ENCODE results near the gene ARHGEF17. TPM values are rescaled to one million over a fixed set of nuclear protein-coding genes. Genes with fewer than 3 reads are reported as not detected.
A peak's percentile ranks its signal among the peaks of the same experiment; 100 is the strongest.

Gene ARHGEF17
- total and polyA plus RNA-seq, 2 donors (not counting 1 experiment from before 2014, with no cell fraction given), result 42.8 to 43.1 TPM

GRCh38 chr11:73265278-73265810 lies 42.7 kb upstream of the ARHGEF17 start:
- Histone ChIP-seq H3K27me3 (ENCODE audit: control insufficient read depth, insufficient read depth, low read length) (peaks cover 16% of the 10 kb centered on the region), H3K36me3 (ENCODE audit: control insufficient read depth, insufficient read depth, low read length) (no peaks in the 10 kb centered on the region), H3K9me3 (ENCODE audit: control insufficient read depth, insufficient read depth, low read depth, low read length) (no peaks in the 10 kb centered on the region), H3K4me2 (ENCODE audit: extremely low read depth, insufficient read depth, low read length) (no peak overlapping the region), H3K79me2 (ENCODE audit: control insufficient read depth, insufficient read depth, low read length) (no peaks in the 10 kb centered on the region), H3K9ac (ENCODE audit: insufficient read depth, low read length) (no peak overlapping the region), H2AFZ (ENCODE audit: low read length) (no peak overlapping the region), H3K4me1 (ENCODE audit: control insufficient read depth, extremely low read depth, insufficient read depth, low read length) (no peaks in the 10 kb centered on the region), H3K27ac (ENCODE audit: insufficient read depth, low read length) (no peak overlapping the region), H4K20me1 (ENCODE audit: control insufficient read depth, extremely low read depth, insufficient read depth, low read length) (no peaks in the 10 kb centered on the region), H3K4me3 (replicated peaks in 1 of 4; ENCODE audit: control extremely low read depth in 1 of 4, insufficient read depth in 1 of 4, low read depth in 3 of 4, low read length in 4 of 4) (no peak overlapping the region)
- DNase-seq (ENCODE audit: low read depth in 2 of 2), result peak in 1 of 2 donors; percentile 25
- TF ChIP-seq EZH2 (IDR thresholded peaks at IDR 0.05; ENCODE audit: low read length, missing control alignments), result no peak
- no peak for TF ChIP-seq CTCF (conservative IDR thresholded peaks at IDR 0.05 in 1 of 2, IDR thresholded peaks at IDR 0.05 in 1 of 2; ENCODE audit: low read depth in 1 of 2, low read length in 2 of 2)

GRCh38 chr11:73265853-73266645 lies 42.0 kb upstream of the ARHGEF17 start:
- no peaks in the 10 kb centered on the region for H3K9me3 ChIP-seq (ENCODE audit: control insufficient read depth, insufficient read depth, low read depth, low read length)
- no peak overlapping the region for H3K9ac ChIP-seq (ENCODE audit: insufficient read depth, low read length)
- no peak overlapping the region for H3K27ac ChIP-seq (ENCODE audit: insufficient read depth, low read length)
- H3K79me2 ChIP-seq (ENCODE audit: control insufficient read depth, insufficient read depth, low read length), result no peaks in the 10 kb centered on the region
- DNase-seq (ENCODE audit: low read depth in 2 of 2), result no peak
- no peaks in the 10 kb centered on the region for H4K20me1 ChIP-seq (ENCODE audit: control insufficient read depth, extremely low read depth, insufficient read depth, low read length)
- no peak overlapping the region for H2AFZ ChIP-seq (ENCODE audit: low read length)
- no peak overlapping the region for H3K4me2 ChIP-seq (ENCODE audit: extremely low read depth, insufficient read depth, low read length)
- H3K4me3 ChIP-seq (replicated peaks in 1 of 4; ENCODE audit: control extremely low read depth in 1 of 4, insufficient read depth in 1 of 4, low read depth in 3 of 4, low read length in 4 of 4), result no peak overlapping the region
- H3K36me3 ChIP-seq (ENCODE audit: control insufficient read depth, insufficient read depth, low read length), result no peaks in the 10 kb centered on the region
- peaks cover 16% of the 10 kb centered on the region for H3K27me3 ChIP-seq (ENCODE audit: control insufficient read depth, insufficient read depth, low read length)
- no peak for TF ChIP-seq EZH2 (IDR thresholded peaks at IDR 0.05; ENCODE audit: low read length, missing control alignments)
- TF ChIP-seq CTCF (conservative IDR thresholded peaks at IDR 0.05 in 1 of 2, IDR thresholded peaks at IDR 0.05 in 1 of 2; ENCODE audit: low read depth in 1 of 2, low read length in 2 of 2), result no peak
- no peaks in the 10 kb centered on the region for H3K4me1 ChIP-seq (ENCODE audit: control insufficient read depth, extremely low read depth, insufficient read depth, low read length)

GRCh38 chr11:73266646-73267020 lies 41.4 kb upstream of the ARHGEF17 start:
- Histone ChIP-seq H3K4me3 (replicated peaks in 1 of 4; ENCODE audit: control extremely low read depth in 1 of 4, insufficient read depth in 1 of 4, low read depth in 3 of 4, low read length in 4 of 4) (no peak overlapping the region), H4K20me1 (ENCODE audit: control insufficient read depth, extremely low read depth, insufficient read depth, low read length) (no peaks in the 10 kb centered on the region), H3K4me1 (ENCODE audit: control insufficient read depth, extremely low read depth, insufficient read depth, low read length) (no peaks in the 10 kb centered on the region), H3K36me3 (ENCODE audit: control insufficient read depth, insufficient read depth, low read length) (no peaks in the 10 kb centered on the region), H2AFZ (ENCODE audit: low read length) (no peak overlapping the region), H3K9ac (ENCODE audit: insufficient read depth, low read length) (no peak overlapping the region), H3K9me3 (ENCODE audit: control insufficient read depth, insufficient read depth, low read depth, low read length) (no peaks in the 10 kb centered on the region), H3K79me2 (ENCODE audit: control insufficient read depth, insufficient read depth, low read length) (no peaks in the 10 kb centered on the region), H3K4me2 (ENCODE audit: extremely low read depth, insufficient read depth, low read length) (no peak overlapping the region), H3K27ac (ENCODE audit: insufficient read depth, low read length) (no peak overlapping the region), H3K27me3 (ENCODE audit: control insufficient read depth, insufficient read depth, low read length) (peaks cover 16% of the 10 kb centered on the region)
- TF ChIP-seq CTCF (conservative IDR thresholded peaks at IDR 0.05 in 1 of 2, IDR thresholded peaks at IDR 0.05 in 1 of 2; ENCODE audit: low read depth in 1 of 2, low read length in 2 of 2) (no peak), EZH2 (IDR thresholded peaks at IDR 0.05; ENCODE audit: low read length, missing control alignments) (no peak)
- no peak for DNase-seq (ENCODE audit: low read depth in 2 of 2)
